H9 (cell line): ENCODE data around the gene MROH7. TPM values are rescaled to one million over a fixed set of nuclear protein-coding genes. Genes with fewer than 3 reads are reported as not detected.

ENCODE experiments used
- DNase-seq: peaks from one replicate; pipeline ENCODE4 v3.0.0-alpha.2; 2017
- H2AFZ ChIP-seq: one replicate; pipeline ENCODE4 v1.6.1; 2013; ENCODE audit warnings: mild to moderate bottlenecking, low read length, control low read depth, moderate library complexity
- H2AK5ac ChIP-seq: 2 replicates; pipeline ENCODE4 v1.6.1; 2013; ENCODE audit warnings: low read length, control low read depth, mixed read lengths; ENCODE audit not compliant: insufficient read length
- H2BK120ac ChIP-seq: one replicate; pipeline ENCODE4 v1.6.1; 2013; ENCODE audit warnings: low read depth, mild to moderate bottlenecking, low read length, control low read depth, inconsistent platforms; ENCODE audit not compliant: poor library complexity, severe bottlenecking
- H2BK12ac ChIP-seq: 2 replicates; pipeline ENCODE4 v1.6.1; 2013; ENCODE audit warnings: low read length, control low read depth, mixed read lengths, low read depth; ENCODE audit not compliant: insufficient read length
- H2BK15ac ChIP-seq: 2 replicates; pipeline ENCODE4 v1.6.1; 2013; ENCODE audit warnings: low read depth, low read length, control low read depth
- H2BK20ac ChIP-seq: one replicate; pipeline ENCODE4 v1.6.1; 2013; ENCODE audit warnings: low read depth, mild to moderate bottlenecking, low read length, control low read depth, inconsistent platforms; ENCODE audit not compliant: poor library complexity, severe bottlenecking
- H2BK5ac ChIP-seq: 2 replicates; pipeline ENCODE4 v1.6.1; 2013; ENCODE audit warnings: low read length, control low read depth, mixed read lengths; ENCODE audit not compliant: insufficient read length
- H3K14ac ChIP-seq: 2 replicates; pipeline ENCODE4 v1.6.1; 2013; ENCODE audit warnings: low read length, control low read depth; ENCODE audit not compliant: insufficient read depth
- H3K18ac ChIP-seq: 2 replicates; pipeline ENCODE4 v1.6.1; 2013; ENCODE audit warnings: low read depth, mild to moderate bottlenecking, mixed read lengths, low read length, control low read depth; ENCODE audit not compliant: insufficient read length
- H3K23ac ChIP-seq: 2 replicates; pipeline ENCODE4 v1.6.1; 2013; ENCODE audit warnings: low read length, control low read depth, mixed read lengths, low read depth; ENCODE audit not compliant: insufficient read length
- H3K23me2 ChIP-seq: 2 replicates; pipeline ENCODE4 v1.6.1; 2013; ENCODE audit warnings: low read depth, mild to moderate bottlenecking, mixed read lengths, low read length, control low read depth; ENCODE audit not compliant: insufficient read length, poor library complexity, severe bottlenecking
- H3K27ac ChIP-seq: 2 replicates; pipeline ENCODE4 v1.5.1; 2013; ENCODE audit warnings: low read length, control low read depth, mixed read lengths, low read depth; ENCODE audit not compliant: insufficient read length
- H3K27me3 ChIP-seq: 2 replicates; pipeline ENCODE4 v1.6.1; 2013; ENCODE audit warnings: low read length, control low read depth, inconsistent platforms; ENCODE audit not compliant: insufficient read depth
- H3K4ac ChIP-seq: 2 replicates; pipeline ENCODE4 v1.6.1; 2013; ENCODE audit warnings: low read depth, mild to moderate bottlenecking, control low read depth, inconsistent platforms, low read length, moderate library complexity
- H3K4me1 ChIP-seq: 2 replicates; pipeline ENCODE4 v1.6.1; 2013; ENCODE audit warnings: low read length, control low read depth, inconsistent platforms; ENCODE audit not compliant: insufficient read depth
- H3K4me2 ChIP-seq: 2 replicates; pipeline ENCODE4 v1.6.1; 2013; ENCODE audit warnings: low read length, control low read depth, mixed read lengths; ENCODE audit not compliant: insufficient read length, insufficient read depth
- H3K56ac ChIP-seq: 2 replicates; pipeline ENCODE4 v1.6.1; 2013; ENCODE audit warnings: low read depth, mild to moderate bottlenecking, mixed read lengths, low read length, control low read depth; ENCODE audit not compliant: insufficient read length
- H3K79me1 ChIP-seq: 2 replicates; pipeline ENCODE4 v1.6.1; 2013; ENCODE audit warnings: low read depth, mild to moderate bottlenecking, moderate library complexity, low read length, control low read depth, inconsistent platforms; ENCODE audit not compliant: insufficient read depth, poor library complexity, severe bottlenecking
- H3K79me2 ChIP-seq: 2 replicates; pipeline ENCODE4 v1.6.1; 2013; ENCODE audit warnings: low read length, control low read depth, inconsistent platforms; ENCODE audit not compliant: insufficient read depth
- H3K9ac ChIP-seq: 2 replicates; pipeline ENCODE4 v1.6.1; 2013; ENCODE audit warnings: low read length, control low read depth, mixed read lengths; ENCODE audit not compliant: insufficient read length; ENCODE audit errors: extremely low read depth
- H3K9me3 ChIP-seq: one replicate; pipeline ENCODE4 v1.6.1; 2013; ENCODE audit warnings: low read depth, low read length, inconsistent platforms; ENCODE audit not compliant: control insufficient read depth
- H3T11ph ChIP-seq: one replicate; pipeline ENCODE4 v1.6.1; 2013; ENCODE audit warnings: mild to moderate bottlenecking, low read length, control low read depth, inconsistent platforms
- H4K20me1 ChIP-seq: one replicate; pipeline ENCODE4 v1.6.1; 2013; ENCODE audit not compliant: control insufficient read depth, insufficient read length, insufficient read depth
- H4K5ac ChIP-seq: 2 replicates; pipeline ENCODE4 v1.6.1; 2013; ENCODE audit warnings: low read depth, mild to moderate bottlenecking, mixed read lengths, low read length, control low read depth; ENCODE audit not compliant: insufficient read length
- H4K8ac ChIP-seq: replicated peaks from 2 replicates; pipeline ENCODE4 v1.6.1; 2013; ENCODE audit warnings: low read length, control low read depth, mixed read lengths, low read depth; ENCODE audit not compliant: insufficient read length
- H4K91ac ChIP-seq: 2 replicates; pipeline ENCODE4 v1.6.1; 2013; ENCODE audit warnings: low read depth, mild to moderate bottlenecking, moderate library complexity, mixed read lengths, low read length, control low read depth; ENCODE audit not compliant: insufficient read length
- H3K27ac Mint-ChIP-seq, 3 experiments: 2 replicates in 2 of 3; 3 replicates in 1 of 3; pipeline ENCODE4 v1.8.0; 2020 to 2021; ENCODE audit warnings: mixed read lengths in 3 of 3, mild to moderate bottlenecking in 1 of 3, moderate library complexity in 1 of 3
- H3K27me3 Mint-ChIP-seq: 2 replicates; pipeline ENCODE4 v1.8.0; 2021; ENCODE audit warnings: low read depth, mild to moderate bottlenecking, moderate library complexity, mixed read lengths
- H3K36me3 Mint-ChIP-seq, 3 experiments: 2 replicates in 2 of 3; 3 replicates in 1 of 3; pipeline ENCODE4 v1.8.0; 2020 to 2021; ENCODE audit warnings: low read depth in 3 of 3, mixed read lengths in 3 of 3; ENCODE audit not compliant: insufficient read depth in 1 of 3
- H3K4me1 Mint-ChIP-seq, 2 experiments: 2 replicates each; pipeline ENCODE4 v1.8.0; 2020; ENCODE audit warnings: mixed read lengths in 2 of 2
- H3K4me3 Mint-ChIP-seq, 2 experiments: 2 replicates in 1 of 2; 3 replicates in 1 of 2; pipeline ENCODE4 v1.8.0; 2020 to 2021; ENCODE audit warnings: mild to moderate bottlenecking in 2 of 2, mixed read lengths in 2 of 2, moderate library complexity in 1 of 2
- H3K9me3 Mint-ChIP-seq, 2 experiments: 2 replicates in 1 of 2; 3 replicates in 1 of 2; pipeline ENCODE4 v1.8.0; 2020; ENCODE audit warnings: mild to moderate bottlenecking in 2 of 2, mixed read lengths in 2 of 2, moderate library complexity in 1 of 2
- CTCF ChIP-seq: fragments of 200-600 bp; sonication (generic); conservative IDR thresholded peaks from 3 replicates; pipeline ENCODE4 v1.8.0; 2021; ENCODE audit warnings: antibody characterized with exemption, mild to moderate bottlenecking
- WGBS: extraction: QIAGEN DNeasy Blood & Tissue Kit; methylation state at CpG from one replicate; pipeline ENCODE4 v1.1.7; 2013; ENCODE audit warnings: missing lambda C conversion rate, low lambda C conversion rate, mixed read lengths; ENCODE audit not compliant: insufficient read length; ENCODE audit errors: extremely low coverage; 5-methylcytosine and 5-hydroxymethylcytosine counted together
- total RNA-seq: library from RNA; stranded (reverse); gene quantifications from 2 replicates; pipeline ENCODE4 v1.2.1, GENCODE V29; 2021

MROH7 gene
- total RNA-seq, 1 experiment from 2014 or later, result 0.09 TPM

GRCh38 chr1:54597455-54598030 is 44.0 kb upstream of the MROH7 start:
- Histone ChIP-seq H3K14ac (no peak overlapping the region), H2AFZ (no peak overlapping the region), H3K4ac (no peak overlapping the region), H3K23me2 (no peaks in the 10 kb centered on the region), H4K20me1 (no peaks in the 10 kb centered on the region), H2BK5ac (no peak overlapping the region), H3K4me2 (no peak overlapping the region), H3K18ac (no peak overlapping the region), H4K5ac (no peak overlapping the region), H3K56ac (no peak overlapping the region), H3K27ac (no peak overlapping the region), H4K91ac (no peak overlapping the region), H2BK12ac (no peak overlapping the region), H3K79me2 (no peaks in the 10 kb centered on the region), H3K27me3 (no peaks in the 10 kb centered on the region), H3K79me1 (no peaks in the 10 kb centered on the region), H3K9ac (no peak overlapping the region), H3K23ac (no peak overlapping the region), H4K8ac (no peak overlapping the region), H2BK120ac (no peak overlapping the region), H2BK15ac (no peak overlapping the region), H2BK20ac (no peak overlapping the region), H3T11ph (no peak overlapping the region), H2AK5ac (no peak overlapping the region), H3K4me1 (no peaks in the 10 kb centered on the region; the same call in 1 of the 2 replicates), H3K9me3 (no peaks in the 10 kb centered on the region)
- no peak for DNase-seq
- H3K4me1 Mint-ChIP-seq, result peaks cover 8 to 16% of the 10 kb centered on the region in 2 experiments
- H3K4me3 Mint-ChIP-seq, result no peak overlapping the region
- no CpG with 5 or more reads among the region's 3 CpGs for WGBS
- peak overlapping the region; percentile 7 to 65 (median 42); a peak in 5 of 7 replicates for H3K27ac Mint-ChIP-seq
- no peak for TF ChIP-seq CTCF
- peaks cover 0 to 3% (median 0%) of the 10 kb centered on the region in 3 experiments; a peak in 1 of 7 replicates for H3K36me3 Mint-ChIP-seq
- peaks cover 1% of the 10 kb centered on the region; the same call in 1 of the 2 replicates for H3K27me3 Mint-ChIP-seq
- no peaks in the 10 kb centered on the region; a peak in 1 of 5 replicates for H3K9me3 Mint-ChIP-seq
